Brain microvascular endothelial cell (primary cell): Measurements from ENCODE around the gene MYRF.

ENCODE experiments used
- DNase-seq: peaks from one replicate; pipeline ENCODE4 v3.0.0-alpha.2; 2020
- H3K27ac ChIP-seq: fragments of 250-450 bp; sonication (Bioruptor Pico); 2 replicates; pipeline ENCODE4 v1.5.1; 2020; ENCODE audit warnings: mild to moderate bottlenecking, moderate library complexity
- H3K27me3 ChIP-seq: fragments of 250-450 bp; sonication (Bioruptor Pico); replicated peaks from 2 replicates; pipeline ENCODE4 v1.5.1; 2020; ENCODE audit warnings: mild to moderate bottlenecking
- H3K36me3 ChIP-seq: fragments of 250-450 bp; sonication (Bioruptor Pico); replicated peaks from 2 replicates; pipeline ENCODE4 v1.5.1; 2020; ENCODE audit warnings: mild to moderate bottlenecking
- H3K4me3 ChIP-seq: 2 replicates; pipeline ENCODE4 v1.5.1; 2011; ENCODE audit warnings: low read depth, mild to moderate bottlenecking, control low read depth, low read length, moderate library complexity
- in situ Hi-C: cut with HindIII; loops from 2 replicates; pipeline ENCODE4 v1.10.0; 2017; ENCODE audit warnings: low sequenced_read_pairs, low pct_ligation_motif_present
- TF ChIP-seq, protein P1 (sequence below): IDR thresholded peaks from 2 replicates; pipeline ENCODE4 v1.5.1; 2011; ENCODE audit warnings: low read depth, mild to moderate bottlenecking, moderate library complexity, low read length, control low read depth, inconsistent platforms; ENCODE audit errors: missing control alignments

Gene MYRF

GRCh38 chr11:61712846-61713245, 39.6 kb upstream of the MYRF start:
- Histone ChIP-seq H3K27me3 (no peaks in the 10 kb centered on the region), H3K4me3 (no peak overlapping the region), H3K27ac (no peak overlapping the region), H3K36me3 (no peaks in the 10 kb centered on the region)
- in situ Hi-C loops: no loop called here
- no peak for DNase-seq
- TF ChIP-seq, protein P1, sequence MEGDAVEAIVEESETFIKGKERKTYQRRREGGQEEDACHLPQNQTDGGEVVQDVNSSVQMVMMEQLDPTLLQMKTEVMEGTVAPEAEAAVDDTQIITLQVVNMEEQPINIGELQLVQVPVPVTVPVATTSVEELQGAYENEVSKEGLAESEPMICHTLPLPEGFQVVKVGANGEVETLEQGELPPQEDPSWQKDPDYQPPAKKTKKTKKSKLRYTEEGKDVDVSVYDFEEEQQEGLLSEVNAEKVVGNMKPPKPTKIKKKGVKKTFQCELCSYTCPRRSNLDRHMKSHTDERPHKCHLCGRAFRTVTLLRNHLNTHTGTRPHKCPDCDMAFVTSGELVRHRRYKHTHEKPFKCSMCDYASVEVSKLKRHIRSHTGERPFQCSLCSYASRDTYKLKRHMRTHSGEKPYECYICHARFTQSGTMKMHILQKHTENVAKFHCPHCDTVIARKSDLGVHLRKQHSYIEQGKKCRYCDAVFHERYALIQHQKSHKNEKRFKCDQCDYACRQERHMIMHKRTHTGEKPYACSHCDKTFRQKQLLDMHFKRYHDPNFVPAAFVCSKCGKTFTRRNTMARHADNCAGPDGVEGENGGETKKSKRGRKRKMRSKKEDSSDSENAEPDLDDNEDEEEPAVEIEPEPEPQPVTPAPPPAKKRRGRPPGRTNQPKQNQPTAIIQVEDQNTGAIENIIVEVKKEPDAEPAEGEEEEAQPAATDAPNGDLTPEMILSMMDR: no peak

DNA sequence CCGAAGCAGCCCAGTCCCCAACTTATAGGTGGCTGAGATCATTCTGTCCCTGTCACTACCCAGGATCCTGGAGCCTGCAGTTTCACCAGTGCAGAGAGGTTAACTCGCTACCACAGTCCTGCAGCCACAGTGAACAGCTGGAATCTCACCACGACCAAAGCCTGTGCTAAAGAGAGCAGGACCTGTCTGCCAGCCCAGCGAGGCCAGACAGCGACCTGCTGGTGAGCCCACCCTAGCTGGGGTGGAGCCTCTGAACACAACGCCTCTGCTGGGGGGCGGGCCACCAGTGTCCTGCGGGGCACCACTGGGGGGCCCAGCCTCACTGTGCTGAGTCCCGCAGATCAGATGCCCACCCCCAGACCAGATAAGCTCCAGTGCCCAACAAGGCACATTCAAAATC, 39.0 kb upstream of the MYRF start:
- H3K27me3 ChIP-seq: no peaks in the 10 kb centered on the region
- TF ChIP-seq, protein P1: no peak
- no peaks in the 10 kb centered on the region for H3K36me3 ChIP-seq
- no peak overlapping the region for H3K4me3 ChIP-seq
- no peak for DNase-seq
- no peak overlapping the region for H3K27ac ChIP-seq
- in situ Hi-C loops: no loop called here

- in situ Hi-C loops: no loop called here
- no peak for DNase-seq
- TF ChIP-seq, protein P1: no peak
- Histone ChIP-seq H3K27ac (no peak overlapping the region), H3K4me3 (no peak overlapping the region), H3K36me3 (no peaks in the 10 kb centered on the region), H3K27me3 (no peaks in the 10 kb centered on the region)
Measured at GRCh38 chr11:61713906-61714305, 38.5 kb upstream of the MYRF start.

DNA sequence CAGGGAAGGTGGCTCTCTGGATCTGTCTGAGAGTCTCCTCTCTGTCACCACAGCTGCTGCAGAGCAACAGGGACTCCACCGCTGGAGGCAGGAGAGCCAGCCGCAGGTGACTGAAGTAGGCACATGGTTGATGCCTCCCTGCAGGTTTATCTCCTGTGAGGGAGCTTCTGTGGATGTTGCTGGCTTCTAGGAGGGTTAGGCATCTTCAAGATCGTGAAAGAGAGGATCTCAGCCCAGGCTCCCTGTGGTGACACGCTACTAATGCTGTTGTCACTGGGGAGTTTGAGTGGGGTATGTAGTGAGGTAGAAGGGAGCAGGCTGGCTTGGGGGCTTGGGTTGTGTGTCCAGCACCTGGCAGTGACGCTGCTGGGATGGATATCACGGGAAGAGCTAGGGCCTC, 38.1 kb upstream of the MYRF start:
- Histone ChIP-seq H3K36me3 (no peaks in the 10 kb centered on the region), H3K27me3 (no peaks in the 10 kb centered on the region), H3K27ac (no peak overlapping the region), H3K4me3 (no peak overlapping the region)
- no peak for DNase-seq
- in situ Hi-C loops: no loop called here
- TF ChIP-seq, protein P1: no peak

DNA sequence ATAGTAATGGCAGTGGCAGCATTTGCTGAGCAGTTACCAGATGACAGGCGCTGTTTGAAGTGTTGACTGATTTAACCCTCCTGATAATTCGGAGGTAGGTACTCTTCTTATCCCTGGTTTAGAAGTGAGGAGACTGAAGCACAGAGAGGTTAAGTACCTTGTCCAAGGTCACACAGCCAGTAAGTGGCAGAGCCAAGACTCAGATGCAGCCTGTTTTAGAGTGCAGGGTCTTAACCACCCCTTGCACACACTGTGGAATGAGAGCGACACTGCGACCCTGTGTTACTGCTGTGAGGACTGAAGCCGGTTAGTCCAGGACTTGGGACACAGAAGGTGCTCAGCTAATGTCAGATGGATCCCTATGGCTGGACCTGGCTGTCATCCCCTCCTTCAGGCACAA, 37.5 kb upstream of the MYRF start:
- in situ Hi-C loops: no loop called here
- DNase-seq: no peak
- Histone ChIP-seq H3K36me3 (no peaks in the 10 kb centered on the region), H3K4me3 (no peak overlapping the region), H3K27ac (no peak overlapping the region), H3K27me3 (no peaks in the 10 kb centered on the region)
- TF ChIP-seq, protein P1: no peak

DNA sequence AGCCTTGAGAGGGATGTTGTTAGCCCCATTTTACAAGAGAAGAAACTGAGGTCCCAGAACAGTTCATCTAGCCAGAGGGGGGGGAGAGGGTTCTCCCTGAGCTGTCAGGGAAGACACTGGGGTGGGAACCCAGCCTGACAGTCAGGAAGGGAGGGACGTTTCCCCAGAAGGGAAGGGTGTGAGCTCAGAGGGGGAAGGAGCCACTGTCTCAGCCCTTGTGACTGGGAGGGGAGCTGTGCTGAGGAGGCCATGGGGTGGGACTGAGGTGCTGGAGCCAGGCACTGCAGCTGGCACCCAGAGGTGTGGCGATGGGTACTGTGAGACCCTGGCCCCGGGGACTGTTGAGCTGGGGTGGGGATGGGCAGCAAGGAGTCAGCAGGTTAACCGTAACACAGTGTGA, 36.6 kb upstream of the MYRF start:
- no peak for DNase-seq
- Histone ChIP-seq H3K4me3 (no peak overlapping the region), H3K27me3 (no peaks in the 10 kb centered on the region), H3K27ac (no peak overlapping the region), H3K36me3 (no peaks in the 10 kb centered on the region)
- in situ Hi-C loops: no loop called here
- TF ChIP-seq, protein P1: no peak
